ENCODE measurements around the gene CRYBG3. TPM values are rescaled to one million over a fixed set of nuclear protein-coding genes. Genes with fewer than 3 reads are reported as not detected.

Gene CRYBG3
- total and polyA plus RNA-seq, 2 donors from 2014 or later, result 3.1 to 20.7 TPM

DNA sequence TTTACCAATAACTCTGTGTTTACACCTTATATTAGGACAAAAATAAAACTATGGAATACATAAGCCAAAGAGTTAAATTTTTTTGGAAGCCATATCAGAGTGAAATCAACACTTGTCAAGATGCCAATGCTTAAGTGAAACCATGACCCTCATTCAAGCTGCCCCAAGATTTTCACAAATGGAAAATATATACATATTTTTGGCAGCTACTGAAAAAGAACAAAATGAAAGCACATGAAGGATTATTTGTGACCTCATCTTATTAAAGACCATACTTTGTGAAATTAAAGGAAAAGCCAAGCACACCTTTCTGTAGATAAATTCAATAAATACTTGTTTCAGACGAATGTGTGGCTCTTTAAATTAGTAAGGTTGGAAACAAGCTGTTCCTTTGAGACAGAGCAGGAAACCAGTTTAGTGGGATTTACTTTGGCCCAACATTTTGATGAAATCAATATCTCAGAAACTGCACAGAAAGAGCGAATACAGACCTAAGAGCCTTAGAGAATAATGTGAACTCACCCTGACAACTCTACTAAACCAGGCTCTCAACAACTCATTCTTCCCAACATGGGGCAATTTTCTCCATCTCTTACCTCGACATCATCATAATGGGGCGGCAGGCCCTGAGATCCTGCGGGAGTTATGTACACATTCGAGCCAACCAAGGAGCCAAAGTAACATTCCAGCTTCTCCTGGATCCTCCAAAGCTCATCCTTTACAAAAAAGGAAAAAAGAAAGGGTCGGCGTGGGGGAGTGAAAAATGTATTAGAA is 139.4 kb downstream of the CRYBG3 start:
- Histone ChIP-seq H3K27ac (ENCODE audit: low read depth in 2 of 2, low read length in 2 of 2) (no peak overlapping the region), H3K4me1 (ENCODE audit: control insufficient read depth in 2 of 3, insufficient read depth in 2 of 3, low read depth in 1 of 3, low read length in 3 of 3) (peaks cover 0 to 8% (median 7%) of the 10 kb centered on the region in 3 donors), H3K9ac (ENCODE audit: low read length in 3 of 3) (no peak overlapping the region), H3K27me3 (ENCODE audit: control insufficient read depth, insufficient read depth, low read length) (no peaks in the 10 kb centered on the region), H3K9me3 (ENCODE audit: control insufficient read depth in 2 of 3, insufficient read depth in 1 of 3, low read length in 3 of 3) (no peaks in the 10 kb centered on the region), H3K4me3 (ENCODE audit: low read length in 3 of 3) (no peak overlapping the region), H3K36me3 (ENCODE audit: control insufficient read depth in 2 of 3, insufficient read depth in 3 of 3, low read length in 3 of 3) (peaks cover 0 to 6% (median 0%) of the 10 kb centered on the region in 3 donors)
- FAIRE-seq (no peak), DNase-seq (no peak)
- TF ChIP-seq, protein P1, sequence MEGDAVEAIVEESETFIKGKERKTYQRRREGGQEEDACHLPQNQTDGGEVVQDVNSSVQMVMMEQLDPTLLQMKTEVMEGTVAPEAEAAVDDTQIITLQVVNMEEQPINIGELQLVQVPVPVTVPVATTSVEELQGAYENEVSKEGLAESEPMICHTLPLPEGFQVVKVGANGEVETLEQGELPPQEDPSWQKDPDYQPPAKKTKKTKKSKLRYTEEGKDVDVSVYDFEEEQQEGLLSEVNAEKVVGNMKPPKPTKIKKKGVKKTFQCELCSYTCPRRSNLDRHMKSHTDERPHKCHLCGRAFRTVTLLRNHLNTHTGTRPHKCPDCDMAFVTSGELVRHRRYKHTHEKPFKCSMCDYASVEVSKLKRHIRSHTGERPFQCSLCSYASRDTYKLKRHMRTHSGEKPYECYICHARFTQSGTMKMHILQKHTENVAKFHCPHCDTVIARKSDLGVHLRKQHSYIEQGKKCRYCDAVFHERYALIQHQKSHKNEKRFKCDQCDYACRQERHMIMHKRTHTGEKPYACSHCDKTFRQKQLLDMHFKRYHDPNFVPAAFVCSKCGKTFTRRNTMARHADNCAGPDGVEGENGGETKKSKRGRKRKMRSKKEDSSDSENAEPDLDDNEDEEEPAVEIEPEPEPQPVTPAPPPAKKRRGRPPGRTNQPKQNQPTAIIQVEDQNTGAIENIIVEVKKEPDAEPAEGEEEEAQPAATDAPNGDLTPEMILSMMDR (IDR thresholded peaks at IDR 0.05; ENCODE audit: borderline replicate concordance, extremely low read depth, insufficient read depth), result no peak
- intact Hi-C loops (cut with DNase I), result no loop called here

DNA sequence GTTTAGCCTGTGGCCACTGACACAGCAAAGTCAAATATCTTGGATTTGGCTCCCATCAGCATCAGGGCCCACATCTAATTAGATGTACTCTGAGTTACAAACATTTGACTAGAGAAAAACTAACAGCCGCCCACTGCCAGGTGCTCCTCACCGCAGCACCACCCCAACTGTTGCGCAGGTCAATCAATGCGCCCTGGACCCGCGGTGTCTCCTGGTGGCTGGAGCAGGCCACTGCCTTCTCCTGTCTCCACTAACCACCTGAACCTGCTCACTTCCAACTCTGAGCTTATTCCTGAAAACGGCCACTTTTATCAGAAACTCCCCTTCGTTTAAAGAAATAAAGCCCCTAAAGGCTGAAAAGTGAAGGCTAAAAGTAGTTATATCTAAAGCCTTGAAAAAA is 146.2 kb downstream of the CRYBG3 start:
- Histone ChIP-seq H3K9me3 (ENCODE audit: control insufficient read depth in 2 of 3, insufficient read depth in 1 of 3, low read length in 3 of 3) (no peaks in the 10 kb centered on the region), H3K27ac (ENCODE audit: low read depth in 2 of 2, low read length in 2 of 2) (no peak overlapping the region), H3K9ac (ENCODE audit: low read length in 3 of 3) (no peak overlapping the region), H3K4me3 (ENCODE audit: low read length in 3 of 3) (no peak overlapping the region), H3K27me3 (ENCODE audit: control insufficient read depth, insufficient read depth, low read length) (no peaks in the 10 kb centered on the region), H3K36me3 (ENCODE audit: control insufficient read depth in 2 of 3, insufficient read depth in 3 of 3, low read length in 3 of 3) (no peaks in the 10 kb centered on the region), H3K4me1 (ENCODE audit: control insufficient read depth in 2 of 3, insufficient read depth in 2 of 3, low read depth in 1 of 3, low read length in 3 of 3) (peaks cover 4 to 9% (median 5%) of the 10 kb centered on the region in 3 donors)
- intact Hi-C loops (cut with DNase I), result no loop called here
- DNase-seq (no peak), FAIRE-seq (no peak)
- TF ChIP-seq, protein P1 (IDR thresholded peaks at IDR 0.05; ENCODE audit: borderline replicate concordance, extremely low read depth, insufficient read depth), result no peak

DNA sequence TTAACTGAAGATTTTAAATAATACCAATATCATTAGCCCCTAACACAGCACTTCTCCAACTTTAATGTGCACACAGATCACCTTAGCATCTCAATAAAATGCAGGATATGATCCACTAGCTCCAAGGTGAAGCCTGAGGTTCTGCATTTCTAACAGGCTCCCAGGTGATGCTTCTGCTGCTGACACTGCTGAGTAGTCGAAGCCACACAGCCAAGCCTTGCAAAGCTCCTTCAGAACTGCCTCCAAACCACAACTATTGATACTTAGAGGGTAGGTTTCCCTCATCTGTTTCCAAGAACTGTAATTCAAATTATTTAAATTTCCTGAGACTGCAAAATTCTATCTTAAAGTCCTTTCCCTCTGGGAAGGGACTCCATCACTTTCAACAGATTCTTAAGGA is 146.6 kb downstream of the CRYBG3 start:
- Histone ChIP-seq H3K9ac (ENCODE audit: low read length in 3 of 3) (no peak overlapping the region), H3K27me3 (ENCODE audit: control insufficient read depth, insufficient read depth, low read length) (no peaks in the 10 kb centered on the region), H3K27ac (ENCODE audit: low read depth in 2 of 2, low read length in 2 of 2) (no peak overlapping the region), H3K4me3 (ENCODE audit: low read length in 3 of 3) (no peak overlapping the region), H3K36me3 (ENCODE audit: control insufficient read depth in 2 of 3, insufficient read depth in 3 of 3, low read length in 3 of 3) (no peaks in the 10 kb centered on the region), H3K4me1 (ENCODE audit: control insufficient read depth in 2 of 3, insufficient read depth in 2 of 3, low read depth in 1 of 3, low read length in 3 of 3) (peaks cover 4 to 12% (median 5%) of the 10 kb centered on the region in 3 donors), H3K9me3 (ENCODE audit: control insufficient read depth in 2 of 3, insufficient read depth in 1 of 3, low read length in 3 of 3) (no peaks in the 10 kb centered on the region)
- DNase-seq (no peak), FAIRE-seq (no peak)
- TF ChIP-seq, protein P1 (IDR thresholded peaks at IDR 0.05; ENCODE audit: borderline replicate concordance, extremely low read depth, insufficient read depth), result no peak
- intact Hi-C loops (cut with DNase I), result no loop called here

Data from kidney (tissue), 14 donors.